Naive thymus-derived CD4-positive, alpha-beta T cell (primary cell): ENCODE measurements around the gene CERS6. TPM values are rescaled to one million over a fixed set of nuclear protein-coding genes. Genes with fewer than 3 reads are reported as not detected.
A peak's percentile ranks its signal among the peaks of the same experiment; 100 is the strongest.

Source experiments
- ATAC-seq: fragments of 150-1000 bp; cut with Tn5 transposase; 2 replicates; pipeline ENCODE4 v1.10.0; 2021; ENCODE audit warnings: mild to moderate bottlenecking, moderate library complexity
- CTCF ChIA-PET: fragments of 350-600 bp; sonication (Branson Sonifier 250); formaldehyde crosslinking; loops from one replicate; lab custom pipeline; 2021; ENCODE audit warnings: antibody characterized with exemption; lab: Charles Lee
- POLR2A ChIA-PET: fragments of 350-600 bp; sonication (Branson Sonifier 250); formaldehyde crosslinking; loops from one replicate; lab custom pipeline; 2021; ENCODE audit warnings: antibody characterized with exemption, inconsistent platforms; lab: Charles Lee
- DNase-seq, 9 donors: peaks; one replicate each; pipeline versions ENCODE4 v3.0.0 to v3.0.0-alpha.2; 2020 to 2022; ENCODE audit warnings: mixed read lengths in 1 of 9
- H3K27ac ChIP-seq: one replicate; pipeline ENCODE4 v1.7.0; 2013; ENCODE audit warnings: mild to moderate bottlenecking, low read depth, low read length, moderate library complexity
- H3K27me3 ChIP-seq, 2 donors: one replicate each; pipeline ENCODE4 v1.7.0; 2013; ENCODE audit warnings: low read length in 2 of 2, mild to moderate bottlenecking in 2 of 2, moderate library complexity in 2 of 2; ENCODE audit not compliant: control insufficient read depth in 2 of 2, insufficient read depth in 2 of 2
- H3K36me3 ChIP-seq, 3 experiments: 1 replicate in 2 of 3; 2 replicates in 1 of 3; pipeline ENCODE4 v1.7.0; 2013; ENCODE audit warnings: low read length in 3 of 3, mild to moderate bottlenecking in 3 of 3, moderate library complexity in 1 of 3; ENCODE audit not compliant: insufficient read depth in 3 of 3, control insufficient read depth in 2 of 3
- H3K4me1 ChIP-seq, 2 donors: one replicate each; pipeline ENCODE4 v1.7.0; 2013; ENCODE audit warnings: low read length in 2 of 2, mild to moderate bottlenecking in 2 of 2, moderate library complexity in 1 of 2; ENCODE audit not compliant: control insufficient read depth in 2 of 2, insufficient read depth in 2 of 2
- H3K4me3 ChIP-seq: 2 replicates; pipeline ENCODE4 v1.7.0; 2013; ENCODE audit warnings: mild to moderate bottlenecking, low read length
- H3K9me3 ChIP-seq, 3 experiments: 1 replicate in 2 of 3; 2 replicates in 1 of 3; pipeline ENCODE4 v1.7.0; 2013; ENCODE audit warnings: low read length in 3 of 3; ENCODE audit not compliant: control insufficient read depth in 2 of 3
- H3K27ac Mint-ChIP-seq, 9 donors: one replicate each; pipeline ENCODE4 v1.8.0; 2020 to 2022; ENCODE audit warnings: mixed read lengths in 9 of 9, mild to moderate bottlenecking in 8 of 9, moderate library complexity in 5 of 9, inconsistent platforms in 2 of 9
- H3K27me3 Mint-ChIP-seq, 5 donors: one replicate each; pipeline ENCODE4 v1.8.0; 2021 to 2022; ENCODE audit warnings: mixed read lengths in 5 of 5, mild to moderate bottlenecking in 1 of 5
- H3K36me3 Mint-ChIP-seq, 5 donors: one replicate each; pipeline ENCODE4 v1.8.0; 2020 to 2022; ENCODE audit warnings: mixed read lengths in 5 of 5, mild to moderate bottlenecking in 3 of 5, inconsistent platforms in 1 of 5
- H3K4me1 Mint-ChIP-seq, 7 donors: one replicate each; pipeline ENCODE4 v1.8.0; 2020 to 2022; ENCODE audit warnings: mixed read lengths in 7 of 7, mild to moderate bottlenecking in 3 of 7, inconsistent platforms in 1 of 7
- H3K4me3 Mint-ChIP-seq, 10 donors: one replicate each; pipeline ENCODE4 v1.8.0; 2020 to 2022; ENCODE audit warnings: mild to moderate bottlenecking in 10 of 10, mixed read lengths in 10 of 10, moderate library complexity in 6 of 10, inconsistent platforms in 2 of 10
- H3K9me3 Mint-ChIP-seq, 11 donors: one replicate each; pipeline ENCODE4 v1.8.0; 2020 to 2022; ENCODE audit warnings: mixed read lengths in 11 of 11, mild to moderate bottlenecking in 4 of 11, inconsistent platforms in 1 of 11, moderate library complexity in 1 of 11
- intact Hi-C, 2 donors: fragments of 100-400 bp; cut with micrococcal nuclease; formaldehyde crosslinking; loops; one replicate each; pipeline ENCODE4 v1.15.1; 2023
- polyA plus RNA-seq, 2 donors: library from polyadenylated mRNA; unstranded; fragments of 300-500 nt; fragmentation: Illumina TruSeq; gene quantifications; one replicate each; pipeline ENCODE4 v1.2.3, GENCODE V29; 2021
- total RNA-seq, 6 experiments: library from RNA in 5 of 6; stranded (reverse) in 5 of 6; gene quantifications; 1 replicate in 5 of 6; 2 replicates in 1 of 6; pipeline ENCODE4 v1.2.3 and lab custom pipeline; 2021 to 2026

The CERS6 gene
- total and polyA plus RNA-seq, 7 experiments from 2014 or later = 9.1 to 28.4 (median 19.7) TPM

DNA sequence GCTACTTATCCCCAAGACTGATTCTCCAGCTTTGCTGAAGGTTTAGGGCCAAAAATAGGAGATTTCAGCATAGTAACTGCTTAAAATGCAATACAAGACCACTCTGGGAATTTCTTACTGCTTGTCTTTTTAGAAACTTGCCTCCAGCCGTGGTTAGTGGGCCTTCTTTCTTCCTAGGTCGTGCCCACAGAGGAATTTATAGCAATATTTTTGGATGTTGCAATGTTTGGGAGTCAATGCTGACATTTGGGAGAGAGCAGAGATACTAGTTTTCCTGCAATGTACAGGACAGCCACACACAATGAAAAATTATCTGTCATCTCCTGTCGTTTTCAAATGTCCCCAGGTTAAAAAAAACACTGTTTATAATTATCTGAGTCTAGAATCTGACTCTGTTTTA, 25.6 kb upstream of the CERS6 start:
- ATAC-seq (no peak), DNase-seq (no peak)
- no peaks in the 10 kb centered on the region for H3K9me3 ChIP-seq
- no peak overlapping the region for H3K27ac ChIP-seq
- POLR2A ChIA-PET = interaction anchor here (4.9 kb wide), 1 partner anchor 11 kb away, joined by 29 read pairs; no protein-coding TSS in a partner anchor
- peaks cover 6 to 35% of the 10 kb centered on the region in 2 donors for H3K4me1 ChIP-seq
- no peak overlapping the region for H3K4me3 ChIP-seq
- Mint-ChIP-seq H3K4me3 (no peak overlapping the region), H3K36me3 (peaks cover 0 to 9% (median 4%) of the 10 kb centered on the region in 5 donors), H3K27me3 (peaks cover 0 to 4% (median 0%) of the 10 kb centered on the region in 5 donors), H3K9me3 (peaks cover 0 to 6% (median 0%) of the 10 kb centered on the region in 11 donors), H3K4me1 (peaks cover 27 to 85% (median 58%) of the 10 kb centered on the region in 7 donors), H3K27ac (peak overlapping the region in 1 of 9 donors; percentile 39)
- CTCF ChIA-PET = interaction anchor here (1.7 kb wide), 1 partner anchor 11 kb away, joined by 5 read pairs; no protein-coding TSS in a partner anchor
- intact Hi-C loops = loop anchor here in 1 of 2 donors (5.0 kb wide), 1 partner anchor 183 kb away; the partner anchor contains the start of gene STK39
- no peaks in the 10 kb centered on the region for H3K27me3 ChIP-seq
- H3K36me3 ChIP-seq = no peaks in the 10 kb centered on the region

DNA sequence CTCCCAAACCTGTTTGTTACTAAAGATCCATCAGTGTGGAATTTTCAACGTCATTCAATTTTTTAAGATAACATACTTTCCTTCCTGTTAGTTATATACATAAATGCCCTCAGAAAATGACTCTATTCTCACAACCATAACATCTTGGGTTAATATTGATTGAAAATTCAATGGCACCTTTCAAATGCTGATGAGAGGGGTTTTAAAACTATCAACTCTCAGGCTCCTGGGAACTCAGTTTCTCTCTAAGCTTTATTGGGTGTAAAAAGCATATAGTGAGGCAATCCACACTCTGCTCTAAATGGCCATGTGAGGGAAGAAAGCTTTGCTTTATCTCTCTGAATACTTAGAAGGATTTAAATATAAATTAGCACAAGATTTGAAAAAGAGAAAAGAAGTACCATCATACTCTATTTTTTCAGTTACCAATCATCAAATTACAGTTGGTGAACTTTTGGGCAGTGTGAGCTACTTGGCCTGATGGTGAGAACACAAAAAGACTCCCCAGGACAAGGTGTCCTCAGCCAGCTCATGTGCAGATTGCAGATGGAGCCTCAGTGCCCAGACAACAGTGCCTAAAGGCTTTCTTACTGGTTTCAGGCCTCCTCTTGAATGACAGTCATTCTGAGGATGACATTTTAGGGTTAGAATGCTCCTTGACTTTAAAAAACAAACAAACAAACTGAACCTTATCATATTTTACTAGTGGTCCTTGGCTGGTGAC, 24.6 kb upstream of the CERS6 start:
- H3K9me3 Mint-ChIP-seq = peaks cover 0 to 6% (median 0%) of the 10 kb centered on the region in 11 donors
- no peaks in the 10 kb centered on the region for H3K27me3 Mint-ChIP-seq
- Histone ChIP-seq H3K27ac (no peak overlapping the region), H3K9me3 (no peaks in the 10 kb centered on the region), H3K4me3 (no peak overlapping the region), H3K36me3 (no peaks in the 10 kb centered on the region), H3K27me3 (no peaks in the 10 kb centered on the region), H3K4me1 (peaks cover 6 to 36% of the 10 kb centered on the region in 2 donors)
- H3K4me3 Mint-ChIP-seq = peak overlapping the region in 8 of 10 donors; percentile 15 to 73 (median 40)
- H3K36me3 Mint-ChIP-seq = peaks cover 0 to 7% (median 4%) of the 10 kb centered on the region in 5 donors
- ChIA-PET POLR2A (interaction anchor here (4.9 to 6.3 kb wide), 2 partner anchors 10 to 19 kb away, joined by 29 to 35 read pairs; no protein-coding TSS in a partner anchor), CTCF (no interaction called here)
- H3K27ac Mint-ChIP-seq = peak overlapping the region; percentile 39 to 94 (median 70)
- ATAC-seq (no peak), DNase-seq (no peak)
- intact Hi-C loops = loop anchor here (1.0 to 5.0 kb wide), 8 partner anchors 12 to 319 kb away; partner anchors contain the start of genes CERS6 (in 1 of the 2) and STK39 (in 1 of the 2)
- H3K4me1 Mint-ChIP-seq = peaks cover 23 to 79% (median 56%) of the 10 kb centered on the region in 7 donors

DNA sequence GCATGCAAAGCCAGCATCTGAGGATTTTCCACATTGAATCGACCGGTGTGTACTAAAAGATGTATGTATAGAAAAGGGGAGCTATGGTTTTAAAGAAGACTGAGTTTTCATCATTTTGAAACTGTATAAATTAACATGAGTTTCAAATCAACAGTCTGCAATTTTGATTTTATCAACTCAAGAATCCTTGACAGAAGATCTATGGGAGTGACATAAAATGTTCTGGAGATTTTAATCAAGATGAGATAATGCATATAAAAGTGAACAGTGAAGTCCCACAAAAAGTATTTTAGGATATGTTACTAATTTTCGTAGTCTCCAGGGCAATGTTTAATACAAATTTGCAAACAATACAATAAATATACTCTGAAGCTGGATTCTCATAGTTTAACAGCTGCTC, 24.0 kb upstream of the CERS6 start:
- H3K36me3 ChIP-seq = no peaks in the 10 kb centered on the region
- Mint-ChIP-seq H3K27me3 (no peaks in the 10 kb centered on the region), H3K4me1 (peaks cover 26 to 80% (median 57%) of the 10 kb centered on the region in 7 donors), H3K4me3 (peak overlapping the region in 8 of 10 donors; percentile 15 to 73 (median 40)), H3K9me3 (peaks cover 0 to 6% (median 0%) of the 10 kb centered on the region in 11 donors), H3K36me3 (peaks cover 0 to 7% (median 4%) of the 10 kb centered on the region in 5 donors), H3K27ac (peak overlapping the region; percentile 39 to 94 (median 70))
- intact Hi-C loops = loop anchor here (1.0 to 5.0 kb wide), 8 partner anchors 11 to 319 kb away; partner anchors contain the start of genes CERS6 (in 1 of the 2) and STK39 (in 1 of the 2)
- ATAC-seq (no peak), DNase-seq (no peak)
- POLR2A ChIA-PET = interaction anchor here (0.9 to 6.3 kb wide), 6 partner anchors 10 to 58 kb away, joined by 3 to 35 read pairs (median 16); partner anchors contain the start of gene CERS6
- no peaks in the 10 kb centered on the region for H3K9me3 ChIP-seq
- peaks cover 6 to 43% of the 10 kb centered on the region in 2 donors for H3K4me1 ChIP-seq
- no peak overlapping the region for H3K4me3 ChIP-seq
- H3K27me3 ChIP-seq = no peaks in the 10 kb centered on the region
- H3K27ac ChIP-seq = no peak overlapping the region
- CTCF ChIA-PET = no interaction called here

DNA sequence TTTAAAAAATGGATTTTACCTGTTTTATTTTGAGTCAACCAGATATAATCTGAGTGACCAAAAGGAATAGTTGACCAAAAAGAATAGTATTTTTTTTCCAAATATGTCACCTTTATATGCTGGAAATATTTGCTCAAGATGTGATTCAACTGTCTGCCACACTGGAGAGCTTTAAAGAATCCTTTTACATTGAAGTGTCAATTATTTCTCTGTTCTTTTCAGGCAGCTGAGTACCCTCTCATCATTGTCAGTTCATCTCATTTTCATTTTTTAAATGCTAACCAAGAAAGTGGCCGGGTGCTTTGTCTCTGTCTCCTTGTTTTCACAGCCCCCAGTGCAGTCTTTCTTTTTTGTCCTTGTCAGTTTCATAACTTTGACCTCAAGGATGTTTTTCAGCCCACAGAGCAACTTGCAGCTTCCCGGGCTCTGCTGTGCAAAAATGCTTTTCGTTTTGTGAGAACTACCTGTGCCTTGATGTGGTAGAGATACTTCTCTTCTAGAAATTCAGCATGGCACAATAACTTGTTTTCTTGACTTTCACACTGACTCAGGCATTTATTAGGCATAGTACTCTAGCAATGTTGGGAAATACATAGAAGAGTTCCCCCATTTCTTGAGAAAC, 23.4 kb upstream of the CERS6 start:
- Mint-ChIP-seq H3K4me3 (peak overlapping the region; percentile 36 to 83 (median 70)), H3K4me1 (peaks cover 30 to 82% (median 63%) of the 10 kb centered on the region in 7 donors), H3K27ac (peak overlapping the region; percentile 34 to 94 (median 83)), H3K27me3 (no peaks in the 10 kb centered on the region), H3K9me3 (peaks cover 0 to 6% (median 0%) of the 10 kb centered on the region in 11 donors), H3K36me3 (peaks cover 0 to 7% (median 4%) of the 10 kb centered on the region in 5 donors)
- DNase-seq (peak in 8 of 9 donors; percentile 18 to 74 (median 63)), ATAC-seq (peak; percentile 78)
- no peaks in the 10 kb centered on the region for H3K27me3 ChIP-seq
- no peak overlapping the region for H3K27ac ChIP-seq
- H3K9me3 ChIP-seq = no peaks in the 10 kb centered on the region
- CTCF ChIA-PET = interaction anchor here (0.6 kb wide), 2 partner anchors 19 to 98 kb away, joined by 3 read pairs; no protein-coding TSS in a partner anchor
- no peak overlapping the region for H3K4me3 ChIP-seq
- intact Hi-C loops = loop anchor here (1.0 to 5.0 kb wide), 9 partner anchors 11 to 318 kb away; partner anchors contain the start of genes CERS6 (in 1 of the 2) and STK39 (in 1 of the 2)
- POLR2A ChIA-PET = interaction anchor here (0.6 to 6.3 kb wide), 7 partner anchors 9 to 58 kb away, joined by 3 to 35 read pairs (median 3); partner anchors contain the start of gene CERS6
- H3K36me3 ChIP-seq = no peaks in the 10 kb centered on the region
- H3K4me1 ChIP-seq = peaks cover 6 to 48% of the 10 kb centered on the region in 2 donors

DNA sequence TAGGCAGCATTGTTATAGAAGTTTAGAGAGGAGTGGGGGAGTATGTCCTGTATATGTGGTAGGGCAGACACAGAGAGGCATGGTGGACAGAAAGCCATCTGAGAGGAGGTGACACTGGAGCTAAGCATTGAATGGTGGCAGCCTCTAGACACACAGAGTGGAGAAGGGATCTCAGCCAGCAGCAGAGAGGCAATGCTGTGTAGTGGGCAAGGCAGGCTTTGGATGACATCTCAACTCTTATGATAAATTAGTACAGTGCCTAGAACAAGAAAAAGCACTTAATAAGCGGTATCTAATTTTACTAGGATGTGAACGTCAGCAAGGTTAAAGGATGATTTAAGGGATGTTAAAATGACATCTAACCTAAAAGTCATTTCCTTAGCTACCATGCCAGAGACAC, 22.5 kb upstream of the CERS6 start:
- peak overlapping the region in 9 of 10 donors; percentile 8 to 81 (median 67) for H3K4me3 Mint-ChIP-seq
- DNase-seq (no peak), ATAC-seq (no peak)
- ChIA-PET CTCF (interaction anchor here (1.0 kb wide), 1 partner anchor 10 kb away, joined by 3 read pairs; no protein-coding TSS in a partner anchor), POLR2A (interaction anchor here (0.7 to 6.3 kb wide), 8 partner anchors 8 to 254 kb away, joined by 3 to 35 read pairs (median 3); partner anchors contain the start of gene CERS6)
- intact Hi-C loops = loop anchor here (1.0 to 5.0 kb wide), 5 partner anchors 24 to 317 kb away; partner anchors contain the start of gene STK39 (in 1 of the 2)
- no peaks in the 10 kb centered on the region for H3K27me3 ChIP-seq
- peak overlapping the region in 8 of 9 donors; percentile 18 to 94 (median 78) for H3K27ac Mint-ChIP-seq
- peaks cover 0 to 6% (median 0%) of the 10 kb centered on the region in 11 donors for H3K9me3 Mint-ChIP-seq
- peaks cover 31 to 88% (median 65%) of the 10 kb centered on the region in 7 donors for H3K4me1 Mint-ChIP-seq
- H3K4me1 ChIP-seq = peaks cover 6 to 53% of the 10 kb centered on the region in 2 donors
- no peak overlapping the region for H3K27ac ChIP-seq
- no peaks in the 10 kb centered on the region for H3K36me3 ChIP-seq
- no peak overlapping the region for H3K4me3 ChIP-seq
- no peaks in the 10 kb centered on the region for H3K27me3 Mint-ChIP-seq
- no peaks in the 10 kb centered on the region for H3K9me3 ChIP-seq
- peaks cover 0 to 6% (median 4%) of the 10 kb centered on the region in 5 donors for H3K36me3 Mint-ChIP-seq
